Type B pancreatic cell (in vitro differentiated cells): ENCODE measurements around the gene TMEM127. TPM values are rescaled to one million over a fixed set of nuclear protein-coding genes. Genes with fewer than 3 reads are reported as not detected.
A peak's percentile ranks its signal among the peaks of the same experiment; 100 is the strongest.

Source experiments
- DNase-seq: peaks from one replicate; pipeline ENCODE4 v3.0.0; 2021; ENCODE audit warnings: mixed read lengths; ENCODE audit not compliant: unreplicated experiment; ENCODE audit errors: extremely low spot score
- H3K27ac Mint-ChIP-seq: 2 replicates; pipeline ENCODE4 v1.8.0; 2021; ENCODE audit warnings: mild to moderate bottlenecking, mixed read lengths
- H3K27me3 Mint-ChIP-seq: 2 replicates; pipeline ENCODE4 v1.8.0; 2021; ENCODE audit warnings: mixed read lengths
- H3K36me3 Mint-ChIP-seq: 2 replicates; pipeline ENCODE4 v1.8.0; 2021; ENCODE audit warnings: mixed read lengths
- H3K4me1 Mint-ChIP-seq: one replicate; pipeline ENCODE4 v1.8.0; 2021; ENCODE audit warnings: mixed read lengths; ENCODE audit not compliant: unreplicated experiment
- H3K4me3 Mint-ChIP-seq: 2 replicates; pipeline ENCODE4 v1.8.0; 2021; ENCODE audit warnings: mild to moderate bottlenecking, mixed read lengths
- H3K9me3 Mint-ChIP-seq: 2 replicates; pipeline ENCODE4 v1.8.0; 2021; ENCODE audit warnings: mixed read lengths
- CTCF ChIP-seq: fragments of 200-600 bp; sonication (generic); conservative IDR thresholded peaks from 2 replicates; pipeline ENCODE4 v1.5.0; 2021; ENCODE audit warnings: antibody characterized with exemption, mild to moderate bottlenecking
- total RNA-seq: library from RNA; stranded (reverse); gene quantifications from 2 replicates; pipeline ENCODE4 v1.2.1, GENCODE V29; 2021; ENCODE audit warnings: low replicate concordance

TMEM127 gene
- total RNA-seq, 1 donor from 2014 or later, result 40.5 TPM

GRCh38 chr2:96209729-96210085 lies 56.1 kb downstream of the TMEM127 start:
- DNase-seq, result no peak
- no peak for TF ChIP-seq CTCF
- peak overlapping the region; percentile 91 for H3K4me3 Mint-ChIP-seq
- no peaks in the 10 kb centered on the region for H3K9me3 Mint-ChIP-seq
- H3K27ac Mint-ChIP-seq, result peak overlapping the region; percentile 86
- H3K36me3 Mint-ChIP-seq, result peaks cover 15% of the 10 kb centered on the region
- no peaks in the 10 kb centered on the region for H3K27me3 Mint-ChIP-seq
- peaks cover 31% of the 10 kb centered on the region for H3K4me1 Mint-ChIP-seq

- no peak for DNase-seq
- peak overlapping the region; percentile 91 for H3K4me3 Mint-ChIP-seq
- no peaks in the 10 kb centered on the region for H3K27me3 Mint-ChIP-seq
- H3K9me3 Mint-ChIP-seq, result no peaks in the 10 kb centered on the region
- peaks cover 15% of the 10 kb centered on the region for H3K36me3 Mint-ChIP-seq
- TF ChIP-seq CTCF, result no peak
- peaks cover 33% of the 10 kb centered on the region for H3K4me1 Mint-ChIP-seq
- peak overlapping the region; percentile 86 for H3K27ac Mint-ChIP-seq
These were observed 56.6 kb downstream of the TMEM127 start for GRCh38 chr2:96209011-96209728.

GRCh38 chr2:96208143-96209010 lies 57.4 kb downstream of the TMEM127 start, which contains the start of gene STARD7:
STARD7 (minus strand) TSS chr2:96208827; CDS start chr2:96208434, 393 bp downstream.
- DNase-seq, result peak; percentile 99
- peaks cover 35% of the 10 kb centered on the region for H3K4me1 Mint-ChIP-seq
- H3K27me3 Mint-ChIP-seq, result no peaks in the 10 kb centered on the region
- H3K36me3 Mint-ChIP-seq, result peaks cover 17% of the 10 kb centered on the region
- H3K27ac Mint-ChIP-seq, result peak within 1 kb of the TSS; percentile 88
- peak; percentile 29 for TF ChIP-seq CTCF
- H3K4me3 Mint-ChIP-seq, result peak within 1 kb of the TSS; percentile 97
- no peaks in the 10 kb centered on the region for H3K9me3 Mint-ChIP-seq

- Mint-ChIP-seq H3K36me3 (peaks cover 19% of the 10 kb centered on the region), H3K4me1 (peaks cover 41% of the 10 kb centered on the region), H3K27ac (peak overlapping the region; percentile 88), H3K4me3 (peak overlapping the region; percentile 97), H3K27me3 (no peaks in the 10 kb centered on the region), H3K9me3 (no peaks in the 10 kb centered on the region)
- no peak for TF ChIP-seq CTCF
- DNase-seq, result no peak
These were observed 58.0 kb downstream of the TMEM127 start for GRCh38 chr2:96207774-96208142.

GRCh38 chr2:96207073-96207773 lies 58.6 kb downstream of the TMEM127 start:
- peak overlapping the region; percentile 88 for H3K27ac Mint-ChIP-seq
- DNase-seq, result no peak
- H3K9me3 Mint-ChIP-seq, result no peaks in the 10 kb centered on the region
- no peak for TF ChIP-seq CTCF
- H3K4me3 Mint-ChIP-seq, result peak overlapping the region; percentile 97
- peaks cover 19% of the 10 kb centered on the region for H3K36me3 Mint-ChIP-seq
- peaks cover 41% of the 10 kb centered on the region for H3K4me1 Mint-ChIP-seq
- no peaks in the 10 kb centered on the region for H3K27me3 Mint-ChIP-seq
